ENCODE data around the gene CHD8.
"Not testable (repeated sequence)": the region's sequence is repeated elsewhere in the genome, so short reads cannot be mapped to it uniquely, and the experiment has no call there.

The CHD8 gene

DNA sequence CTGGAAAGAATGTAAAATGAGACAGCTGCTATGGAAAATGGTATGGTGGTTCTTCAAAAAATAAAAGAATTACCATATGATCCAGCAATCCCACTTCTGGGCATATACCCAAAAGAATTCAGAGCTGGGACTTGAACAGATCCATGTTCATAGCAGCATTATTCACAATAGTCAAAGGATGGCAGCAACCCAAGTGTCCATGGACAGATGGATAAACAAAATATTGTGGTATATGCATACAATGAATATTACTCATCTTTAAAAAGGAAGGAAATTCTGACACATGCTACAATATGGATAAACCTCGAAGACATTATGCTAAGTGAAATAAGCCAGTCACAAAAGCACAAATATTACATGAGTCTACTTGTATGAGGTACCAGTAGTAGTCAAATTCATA, 11.7 kb upstream of the CHD8 start:
- ChIA-PET POLR2A (ENCODE audit: low non-redundant PET) (no interaction called here), CTCF (no interaction called here)
- DNase-seq (ENCODE audit: low spot score), result no peak
- TF ChIP-seq, protein P1, sequence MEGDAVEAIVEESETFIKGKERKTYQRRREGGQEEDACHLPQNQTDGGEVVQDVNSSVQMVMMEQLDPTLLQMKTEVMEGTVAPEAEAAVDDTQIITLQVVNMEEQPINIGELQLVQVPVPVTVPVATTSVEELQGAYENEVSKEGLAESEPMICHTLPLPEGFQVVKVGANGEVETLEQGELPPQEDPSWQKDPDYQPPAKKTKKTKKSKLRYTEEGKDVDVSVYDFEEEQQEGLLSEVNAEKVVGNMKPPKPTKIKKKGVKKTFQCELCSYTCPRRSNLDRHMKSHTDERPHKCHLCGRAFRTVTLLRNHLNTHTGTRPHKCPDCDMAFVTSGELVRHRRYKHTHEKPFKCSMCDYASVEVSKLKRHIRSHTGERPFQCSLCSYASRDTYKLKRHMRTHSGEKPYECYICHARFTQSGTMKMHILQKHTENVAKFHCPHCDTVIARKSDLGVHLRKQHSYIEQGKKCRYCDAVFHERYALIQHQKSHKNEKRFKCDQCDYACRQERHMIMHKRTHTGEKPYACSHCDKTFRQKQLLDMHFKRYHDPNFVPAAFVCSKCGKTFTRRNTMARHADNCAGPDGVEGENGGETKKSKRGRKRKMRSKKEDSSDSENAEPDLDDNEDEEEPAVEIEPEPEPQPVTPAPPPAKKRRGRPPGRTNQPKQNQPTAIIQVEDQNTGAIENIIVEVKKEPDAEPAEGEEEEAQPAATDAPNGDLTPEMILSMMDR (conservative IDR thresholded peaks at IDR 0.05; ENCODE audit: low read depth), result no peak
- no peak overlapping the region for H3K27ac ChIP-seq

GRCh38 chr14:21455592-21455911, 371 bp downstream of the CHD8 start:
- ChIA-PET CTCF (interaction anchor here (0.6 to 2.2 kb wide), 4 partner anchors 9 to 74 kb away, joined by 3 to 7 read pairs (median 4); no protein-coding TSS in a partner anchor), POLR2A (ENCODE audit: low non-redundant PET) (interaction anchor here (0.7 to 1.0 kb wide), 2 partner anchors 9 to 43 kb away, joined by 3 read pairs; no protein-coding TSS in a partner anchor)
- peak overlapping the region; percentile 89 for H3K27ac ChIP-seq
- TF ChIP-seq, protein P1 (conservative IDR thresholded peaks at IDR 0.05; ENCODE audit: low read depth), result no peak
- DNase-seq (ENCODE audit: low spot score), result no peak

GRCh38 chr14:21454843-21455544, 929 bp downstream of the CHD8 start:
- DNase-seq (ENCODE audit: low spot score), result peak; percentile 16
- CTCF ChIA-PET, result interaction anchor here (0.6 to 2.2 kb wide), 2 partner anchors 9 to 18 kb away, joined by 3 to 7 read pairs; no protein-coding TSS in a partner anchor
- TF ChIP-seq, protein P1 (conservative IDR thresholded peaks at IDR 0.05; ENCODE audit: low read depth), result no peak
- POLR2A ChIA-PET (ENCODE audit: low non-redundant PET), result interaction anchor here (0.7 to 1.0 kb wide), 2 partner anchors 8 to 43 kb away, joined by 3 read pairs; no protein-coding TSS in a partner anchor
- H3K27ac ChIP-seq, result peak overlapping the region; percentile 89

- ChIA-PET CTCF (no interaction called here), POLR2A (ENCODE audit: low non-redundant PET) (no interaction called here)
- no peak for DNase-seq (ENCODE audit: low spot score)
- no peak overlapping the region for H3K27ac ChIP-seq
- TF ChIP-seq, protein P1 (conservative IDR thresholded peaks at IDR 0.05; ENCODE audit: low read depth), result no peak
Observed at GRCh38 chr14:21449899-21450216, 6.1 kb downstream of the CHD8 start.

GRCh38 chr14:21442657-21443056, 13.3 kb downstream of the CHD8 start:
- DNase-seq (ENCODE audit: low spot score); CTCF ChIA-PET; H3K27ac ChIP-seq; POLR2A ChIA-PET (ENCODE audit: low non-redundant PET): not testable (repeated sequence)

DNA sequence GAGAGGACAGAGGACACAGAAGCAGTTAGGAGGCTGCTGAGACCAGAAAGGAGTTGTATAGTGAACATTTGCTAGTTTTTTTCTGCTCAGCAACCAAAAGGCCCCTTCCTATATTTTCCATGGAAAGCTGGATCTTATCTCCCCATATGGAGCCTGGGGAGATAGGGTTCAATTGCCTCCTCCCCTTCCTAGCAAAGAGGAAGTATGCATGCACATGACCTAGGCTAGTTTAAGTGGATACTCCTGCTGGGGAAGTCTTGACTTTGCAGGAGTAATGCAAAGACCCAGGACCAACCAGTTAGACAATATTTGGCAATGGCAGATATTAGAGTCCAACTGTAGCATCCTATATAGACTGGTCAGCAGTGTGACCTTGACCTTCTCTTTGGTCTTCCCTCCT, 15.1 kb downstream of the CHD8 start:
- TF ChIP-seq, protein P1 (conservative IDR thresholded peaks at IDR 0.05; ENCODE audit: low read depth), result no peak
- H3K27ac ChIP-seq, result no peak overlapping the region
- ChIA-PET POLR2A (ENCODE audit: low non-redundant PET) (no interaction called here), CTCF (no interaction called here)
- no peak for DNase-seq (ENCODE audit: low spot score)

Data from RWPE1 (cell line).